DLD1 (cell line): ENCODE results near the gene GATD1.

Source experiments
- in situ Hi-C: cut with HindIII; loops from 2 replicates; pipeline ENCODE4 v1.10.0; 2017; ENCODE audit warnings: low sequenced_read_pairs

GATD1 gene

GRCh38 chr11:782264-783174, 5.2 kb upstream of the GATD1 start:
- in situ Hi-C loops, result no loop called here

- in situ Hi-C loops, result no loop called here
These were observed 2.8 kb upstream of the GATD1 start for GRCh38 chr11:779955-780532.

- in situ Hi-C loops, result no loop called here
These were observed 2.0 kb upstream of the GATD1 start for GRCh38 chr11:778976-779954.

GRCh38 chr11:776561-777287, 563 bp downstream of the GATD1 start:
- in situ Hi-C loops, result no loop called here

- in situ Hi-C loops, result no loop called here
These were observed 1.1 kb downstream of the GATD1 start for GRCh38 chr11:776263-776560.

- in situ Hi-C loops, result loop anchor here (25.0 kb wide), 1 partner anchor 113 kb away; no protein-coding TSS in a partner anchor
These were observed 2.3 kb downstream of the GATD1 start for GRCh38 chr11:774873-775592.

- in situ Hi-C loops, result loop anchor here (25.0 kb wide), 1 partner anchor 112 kb away; no protein-coding TSS in a partner anchor
These were observed 3.5 kb downstream of the GATD1 start for GRCh38 chr11:773830-774229.

GRCh38 chr11:773425-773824, 3.9 kb downstream of the GATD1 start:
- in situ Hi-C loops, result loop anchor here (25.0 kb wide), 1 partner anchor 111 kb away; no protein-coding TSS in a partner anchor

- in situ Hi-C loops, result loop anchor here (25.0 kb wide), 1 partner anchor 110 kb away; no protein-coding TSS in a partner anchor
These were observed 4.6 kb downstream of the GATD1 start for GRCh38 chr11:772429-773390.

GRCh38 chr11:771617-772204, 5.6 kb downstream of the GATD1 start:
- in situ Hi-C loops, result loop anchor here (25.0 kb wide), 1 partner anchor 109 kb away; no protein-coding TSS in a partner anchor

GRCh38 chr11:770642-771616, 6.4 kb downstream of the GATD1 start:
- in situ Hi-C loops, result loop anchor here (25.0 kb wide), 1 partner anchor 109 kb away; no protein-coding TSS in a partner anchor

GRCh38 chr11:769887-770641, 7.2 kb downstream of the GATD1 start:
- in situ Hi-C loops, result loop anchor here (25.0 kb wide), 1 partner anchor 108 kb away; no protein-coding TSS in a partner anchor

- in situ Hi-C loops, result loop anchor here (25.0 kb wide), 1 partner anchor 105 kb away; no protein-coding TSS in a partner anchor
These were observed 10.0 kb downstream of the GATD1 start for GRCh38 chr11:767238-767637.

- in situ Hi-C loops, result loop anchor here (25.0 kb wide), 1 partner anchor 105 kb away; no protein-coding TSS in a partner anchor
These were observed 10.4 kb downstream of the GATD1 start for GRCh38 chr11:766936-767210.

- in situ Hi-C loops, result loop anchor here (25.0 kb wide), 1 partner anchor 104 kb away; no protein-coding TSS in a partner anchor
These were observed 11.0 kb downstream of the GATD1 start for GRCh38 chr11:766106-766935.
